Endothelial cell of umbilical vein (primary cell): Measurements from ENCODE around the gene BRF1.

Experiments
- EZH2 ChIP-seq: IDR thresholded peaks from 2 replicates; pipeline ENCODE4 v1.6.1; 2012; ENCODE audit warnings: borderline replicate concordance, low read depth, mild to moderate bottlenecking, moderate library complexity, low read length, inconsistent platforms; ENCODE audit not compliant: severe bottlenecking
- FOS ChIP-seq: IDR thresholded peaks from 2 replicates; pipeline ENCODE4 v1.6.1; 2011; ENCODE audit warnings: mild to moderate bottlenecking, low read length, moderate library complexity, borderline replicate concordance; ENCODE audit not compliant: insufficient read depth
- GATA2 ChIP-seq: IDR thresholded peaks from 2 replicates; pipeline ENCODE4 v1.7.0; 2011; ENCODE audit warnings: low read depth, mild to moderate bottlenecking, moderate library complexity, mixed read lengths, low read length; ENCODE audit not compliant: insufficient read length, insufficient read depth
- JUN ChIP-seq: IDR thresholded peaks from 2 replicates; pipeline ENCODE4 v1.6.1; 2011; ENCODE audit warnings: borderline replicate concordance, low read depth; ENCODE audit not compliant: insufficient read length, insufficient read depth
- POLR2A ChIP-seq: IDR thresholded peaks from 2 replicates; pipeline ENCODE4 v1.6.1; 2012; ENCODE audit warnings: low read depth, mild to moderate bottlenecking, control low read depth, low read length
- POLR2AphosphoS5 ChIP-seq: IDR thresholded peaks from 2 replicates; pipeline ENCODE4 v1.6.1; 2012; ENCODE audit warnings: low read depth, mild to moderate bottlenecking, control low read depth, low read length, moderate library complexity; ENCODE audit not compliant: insufficient read depth
- TF ChIP-seq, protein P1 (sequence below), 2 donors: IDR thresholded peaks; 1 replicate in 1 of 2; 2 replicates in 1 of 2; pipeline ENCODE4 v1.5.1; 2011; ENCODE audit warnings: low read length in 2 of 2, mild to moderate bottlenecking in 2 of 2, moderate library complexity in 2 of 2, control low read depth in 1 of 2, inconsistent platforms in 1 of 2, low read depth in 1 of 2; ENCODE audit not compliant: insufficient read depth in 1 of 2; ENCODE audit errors: extremely low read depth in 1 of 2
- TF ChIP-seq, protein P2 (sequence below): IDR thresholded peaks from 2 replicates; pipeline ENCODE4 v1.6.1; 2011; ENCODE audit not compliant: insufficient read depth, insufficient read length

- TF ChIP-seq, protein P1, sequence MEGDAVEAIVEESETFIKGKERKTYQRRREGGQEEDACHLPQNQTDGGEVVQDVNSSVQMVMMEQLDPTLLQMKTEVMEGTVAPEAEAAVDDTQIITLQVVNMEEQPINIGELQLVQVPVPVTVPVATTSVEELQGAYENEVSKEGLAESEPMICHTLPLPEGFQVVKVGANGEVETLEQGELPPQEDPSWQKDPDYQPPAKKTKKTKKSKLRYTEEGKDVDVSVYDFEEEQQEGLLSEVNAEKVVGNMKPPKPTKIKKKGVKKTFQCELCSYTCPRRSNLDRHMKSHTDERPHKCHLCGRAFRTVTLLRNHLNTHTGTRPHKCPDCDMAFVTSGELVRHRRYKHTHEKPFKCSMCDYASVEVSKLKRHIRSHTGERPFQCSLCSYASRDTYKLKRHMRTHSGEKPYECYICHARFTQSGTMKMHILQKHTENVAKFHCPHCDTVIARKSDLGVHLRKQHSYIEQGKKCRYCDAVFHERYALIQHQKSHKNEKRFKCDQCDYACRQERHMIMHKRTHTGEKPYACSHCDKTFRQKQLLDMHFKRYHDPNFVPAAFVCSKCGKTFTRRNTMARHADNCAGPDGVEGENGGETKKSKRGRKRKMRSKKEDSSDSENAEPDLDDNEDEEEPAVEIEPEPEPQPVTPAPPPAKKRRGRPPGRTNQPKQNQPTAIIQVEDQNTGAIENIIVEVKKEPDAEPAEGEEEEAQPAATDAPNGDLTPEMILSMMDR (IDR thresholded peaks at IDR 0.05; ENCODE audit: extremely low read depth in 1 of 2, insufficient read depth in 1 of 2, low read depth in 1 of 2, low read length in 2 of 2), result no peak
- TF ChIP-seq FOS (no peak), EZH2 (no peak), POLR2AphosphoS5 (no peak), POLR2A (no peak), JUN (no peak), GATA2 (no peak)
- TF ChIP-seq, protein P2, sequence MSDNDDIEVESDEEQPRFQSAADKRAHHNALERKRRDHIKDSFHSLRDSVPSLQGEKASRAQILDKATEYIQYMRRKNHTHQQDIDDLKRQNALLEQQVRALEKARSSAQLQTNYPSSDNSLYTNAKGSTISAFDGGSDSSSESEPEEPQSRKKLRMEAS, result no peak
These were observed 81.0 kb downstream of the BRF1 start for GRCh38 chr14:105219753-105220152.
